RWPE1 (cell line): ENCODE data around the gene PTGDR.

Source experiments
- CTCF ChIA-PET: fragments of 350-600 bp; sonication (Branson Sonifier 250); formaldehyde crosslinking; extraction: SDS; loops from one replicate; lab custom pipeline; 2021; lab: Yijun Ruan, JAX
- POLR2A ChIA-PET: fragments of 400-600 bp; formaldehyde crosslinking; extraction: SDS; loops from one replicate; lab custom pipeline; 2020; ENCODE audit warnings: antibody characterized with exemption; ENCODE audit not compliant: low non-redundant PET; lab: Yijun Ruan, JAX
- DNase-seq: peaks from one replicate; pipeline ENCODE4 v3.0.0; 2012; ENCODE audit warnings: low spot score
- H3K27ac ChIP-seq: fragments of 450-650 bp; 2 replicates; pipeline ENCODE4 v1.5.1; 2017
- TF ChIP-seq, protein P1 (sequence below): fragments of 450-650 bp; conservative IDR thresholded peaks from 2 replicates; pipeline ENCODE4 v1.5.1; 2017; ENCODE audit warnings: low read depth, mild to moderate bottlenecking

PTGDR gene

GRCh38 chr14:52318826-52319645, 51.5 kb downstream of the PTGDR start:
- TF ChIP-seq, protein P1, sequence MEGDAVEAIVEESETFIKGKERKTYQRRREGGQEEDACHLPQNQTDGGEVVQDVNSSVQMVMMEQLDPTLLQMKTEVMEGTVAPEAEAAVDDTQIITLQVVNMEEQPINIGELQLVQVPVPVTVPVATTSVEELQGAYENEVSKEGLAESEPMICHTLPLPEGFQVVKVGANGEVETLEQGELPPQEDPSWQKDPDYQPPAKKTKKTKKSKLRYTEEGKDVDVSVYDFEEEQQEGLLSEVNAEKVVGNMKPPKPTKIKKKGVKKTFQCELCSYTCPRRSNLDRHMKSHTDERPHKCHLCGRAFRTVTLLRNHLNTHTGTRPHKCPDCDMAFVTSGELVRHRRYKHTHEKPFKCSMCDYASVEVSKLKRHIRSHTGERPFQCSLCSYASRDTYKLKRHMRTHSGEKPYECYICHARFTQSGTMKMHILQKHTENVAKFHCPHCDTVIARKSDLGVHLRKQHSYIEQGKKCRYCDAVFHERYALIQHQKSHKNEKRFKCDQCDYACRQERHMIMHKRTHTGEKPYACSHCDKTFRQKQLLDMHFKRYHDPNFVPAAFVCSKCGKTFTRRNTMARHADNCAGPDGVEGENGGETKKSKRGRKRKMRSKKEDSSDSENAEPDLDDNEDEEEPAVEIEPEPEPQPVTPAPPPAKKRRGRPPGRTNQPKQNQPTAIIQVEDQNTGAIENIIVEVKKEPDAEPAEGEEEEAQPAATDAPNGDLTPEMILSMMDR = no peak
- POLR2A ChIA-PET = no interaction called here
- DNase-seq = no peak
- H3K27ac ChIP-seq = no peak overlapping the region
- CTCF ChIA-PET = no interaction called here

- H3K27ac ChIP-seq = no peak overlapping the region
- POLR2A ChIA-PET = interaction anchor here (0.6 kb wide), 1 partner anchor 18 kb away, joined by 5 read pairs; no protein-coding TSS in a partner anchor
- TF ChIP-seq, protein P1 = no peak
- CTCF ChIA-PET = no interaction called here
- no peak for DNase-seq
These were observed 52.4 kb downstream of the PTGDR start for GRCh38 chr14:52319919-52320318.

DNA sequence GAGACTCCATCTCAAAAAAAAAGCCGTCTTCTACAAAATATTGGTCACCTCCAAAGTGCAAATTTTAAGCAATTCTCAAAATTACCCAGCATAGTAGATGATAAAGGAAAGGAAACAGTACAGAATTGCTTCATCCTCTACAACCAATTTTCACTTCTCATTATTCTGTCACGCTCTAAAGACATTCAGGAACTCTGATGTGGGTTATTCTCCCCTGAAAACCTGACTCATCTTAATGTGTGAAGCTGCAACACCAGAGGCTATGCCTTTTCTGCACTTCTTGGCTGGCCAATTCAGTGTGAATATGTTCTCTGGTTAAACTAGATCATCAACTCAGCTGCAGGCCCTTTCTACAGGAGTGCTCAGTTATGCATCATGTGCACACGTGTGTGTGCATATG, 57.6 kb downstream of the PTGDR start:
- POLR2A ChIA-PET = no interaction called here
- CTCF ChIA-PET = no interaction called here
- no peak overlapping the region for H3K27ac ChIP-seq
- DNase-seq = no peak
- TF ChIP-seq, protein P1 = no peak

DNA sequence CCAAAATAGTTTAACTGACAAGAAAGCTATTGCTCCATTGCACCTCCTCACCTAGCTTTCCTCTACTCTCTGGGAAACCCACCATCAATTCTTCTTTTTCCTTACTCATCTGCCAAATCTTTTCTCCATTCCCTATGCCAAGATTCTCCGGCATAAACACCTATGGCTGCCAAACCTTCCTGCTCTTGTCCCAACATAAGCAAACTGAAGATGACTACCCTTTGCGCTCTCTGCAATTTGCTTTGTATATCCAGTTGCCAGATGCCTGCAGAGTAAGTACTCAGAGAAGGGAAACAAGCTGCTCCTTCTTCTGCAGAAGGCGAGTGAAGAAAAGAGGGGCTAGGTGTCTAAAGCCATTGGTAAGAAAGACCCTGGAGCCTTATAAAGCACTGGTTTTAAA, 58.1 kb downstream of the PTGDR start:
- CTCF ChIA-PET = no interaction called here
- TF ChIP-seq, protein P1 = no peak
- H3K27ac ChIP-seq = no peak overlapping the region
- POLR2A ChIA-PET = no interaction called here
- no peak for DNase-seq
